Osteocyte (in vitro differentiated cells): ENCODE results near the gene SLC12A1. TPM values are rescaled to one million over a fixed set of nuclear protein-coding genes. Genes with fewer than 3 reads are reported as not detected.

Experiments used
- DNase-seq: peaks from one replicate; pipeline ENCODE4 v3.0.0; 2021; ENCODE audit warnings: mixed read lengths; ENCODE audit not compliant: unreplicated experiment; ENCODE audit errors: extremely low spot score
- H3K27ac Mint-ChIP-seq: one replicate; pipeline ENCODE4 v1.8.0; 2021; ENCODE audit warnings: mild to moderate bottlenecking, mixed read lengths; ENCODE audit not compliant: unreplicated experiment
- H3K27me3 Mint-ChIP-seq: one replicate; pipeline ENCODE4 v1.8.0; 2021; ENCODE audit warnings: mixed read lengths; ENCODE audit not compliant: unreplicated experiment
- H3K36me3 Mint-ChIP-seq: one replicate; pipeline ENCODE4 v1.8.0; 2021; ENCODE audit warnings: mixed read lengths; ENCODE audit not compliant: unreplicated experiment
- H3K4me1 Mint-ChIP-seq: one replicate; pipeline ENCODE4 v1.8.0; 2021; ENCODE audit warnings: mixed read lengths; ENCODE audit not compliant: unreplicated experiment
- H3K4me3 Mint-ChIP-seq: one replicate; pipeline ENCODE4 v1.8.0; 2021; ENCODE audit warnings: mild to moderate bottlenecking, moderate library complexity, mixed read lengths; ENCODE audit not compliant: unreplicated experiment
- H3K9me3 Mint-ChIP-seq: one replicate; pipeline ENCODE4 v1.8.0; 2021; ENCODE audit warnings: mixed read lengths; ENCODE audit not compliant: unreplicated experiment
- total RNA-seq: library from RNA; stranded (reverse); gene quantifications from 2 replicates; pipeline ENCODE4 v1.2.1, GENCODE V29; 2021
- TF ChIP-seq, protein P1 (sequence below): fragments of 200-600 bp; sonication (generic); IDR thresholded peaks from 2 replicates; pipeline ENCODE4 v1.5.0; 2021; ENCODE audit warnings: antibody characterized with exemption, mild to moderate bottlenecking, moderate library complexity

The SLC12A1 gene
- total RNA-seq, 1 donor from 2014 or later, result not detected

DNA sequence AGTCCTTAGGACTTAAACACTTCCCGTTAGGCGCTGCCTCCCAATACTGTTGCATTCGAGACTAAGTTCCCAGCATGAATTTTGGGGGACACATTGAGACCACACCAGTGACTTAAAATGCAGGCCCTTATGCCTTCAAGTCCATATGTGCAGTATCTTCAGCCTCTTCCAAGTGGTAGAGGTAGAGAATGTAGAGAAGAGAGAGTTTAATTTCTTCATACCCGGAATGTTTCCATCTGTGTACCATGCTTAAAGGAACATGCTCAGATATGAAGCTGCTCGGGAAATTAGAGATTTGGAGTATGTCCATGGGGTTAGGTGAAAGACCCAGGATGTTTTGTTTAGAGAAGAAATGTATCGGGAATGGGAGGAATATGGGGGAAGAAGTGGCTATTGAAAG lies 137.8 kb downstream of the SLC12A1 start:
- Mint-ChIP-seq H3K4me3 (no peak overlapping the region), H3K36me3 (peaks cover 26% of the 10 kb centered on the region), H3K9me3 (no peaks in the 10 kb centered on the region), H3K27me3 (no peaks in the 10 kb centered on the region), H3K4me1 (no peaks in the 10 kb centered on the region), H3K27ac (no peak overlapping the region)
- DNase-seq, result no peak
- TF ChIP-seq, protein P1, sequence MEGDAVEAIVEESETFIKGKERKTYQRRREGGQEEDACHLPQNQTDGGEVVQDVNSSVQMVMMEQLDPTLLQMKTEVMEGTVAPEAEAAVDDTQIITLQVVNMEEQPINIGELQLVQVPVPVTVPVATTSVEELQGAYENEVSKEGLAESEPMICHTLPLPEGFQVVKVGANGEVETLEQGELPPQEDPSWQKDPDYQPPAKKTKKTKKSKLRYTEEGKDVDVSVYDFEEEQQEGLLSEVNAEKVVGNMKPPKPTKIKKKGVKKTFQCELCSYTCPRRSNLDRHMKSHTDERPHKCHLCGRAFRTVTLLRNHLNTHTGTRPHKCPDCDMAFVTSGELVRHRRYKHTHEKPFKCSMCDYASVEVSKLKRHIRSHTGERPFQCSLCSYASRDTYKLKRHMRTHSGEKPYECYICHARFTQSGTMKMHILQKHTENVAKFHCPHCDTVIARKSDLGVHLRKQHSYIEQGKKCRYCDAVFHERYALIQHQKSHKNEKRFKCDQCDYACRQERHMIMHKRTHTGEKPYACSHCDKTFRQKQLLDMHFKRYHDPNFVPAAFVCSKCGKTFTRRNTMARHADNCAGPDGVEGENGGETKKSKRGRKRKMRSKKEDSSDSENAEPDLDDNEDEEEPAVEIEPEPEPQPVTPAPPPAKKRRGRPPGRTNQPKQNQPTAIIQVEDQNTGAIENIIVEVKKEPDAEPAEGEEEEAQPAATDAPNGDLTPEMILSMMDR, result no peak

DNA sequence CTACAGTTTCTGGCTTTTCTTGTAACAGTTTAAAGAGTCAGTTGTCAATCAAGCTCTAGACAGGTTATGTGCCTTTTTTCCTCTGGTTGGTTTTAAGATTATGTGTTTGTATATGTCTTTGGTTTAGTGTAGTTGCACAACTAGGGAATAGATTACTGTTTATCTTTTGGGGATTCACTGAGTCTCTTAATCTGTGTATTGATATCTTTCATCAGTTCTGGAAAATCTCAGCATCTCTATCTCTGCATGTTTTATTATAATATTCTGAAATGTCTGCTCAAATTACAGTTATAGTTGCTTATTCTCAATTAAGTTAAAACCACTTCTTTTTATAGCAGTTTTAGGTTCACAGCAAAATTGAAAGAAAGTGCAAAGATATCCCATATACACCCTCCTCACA lies 139.4 kb downstream of the SLC12A1 start:
- H3K27me3 Mint-ChIP-seq, result no peaks in the 10 kb centered on the region
- H3K4me1 Mint-ChIP-seq, result no peaks in the 10 kb centered on the region
- no peak overlapping the region for H3K4me3 Mint-ChIP-seq
- H3K9me3 Mint-ChIP-seq, result no peaks in the 10 kb centered on the region
- H3K27ac Mint-ChIP-seq, result no peak overlapping the region
- peaks cover 21% of the 10 kb centered on the region for H3K36me3 Mint-ChIP-seq
- no peak for DNase-seq
- TF ChIP-seq, protein P1, result no peak

DNA sequence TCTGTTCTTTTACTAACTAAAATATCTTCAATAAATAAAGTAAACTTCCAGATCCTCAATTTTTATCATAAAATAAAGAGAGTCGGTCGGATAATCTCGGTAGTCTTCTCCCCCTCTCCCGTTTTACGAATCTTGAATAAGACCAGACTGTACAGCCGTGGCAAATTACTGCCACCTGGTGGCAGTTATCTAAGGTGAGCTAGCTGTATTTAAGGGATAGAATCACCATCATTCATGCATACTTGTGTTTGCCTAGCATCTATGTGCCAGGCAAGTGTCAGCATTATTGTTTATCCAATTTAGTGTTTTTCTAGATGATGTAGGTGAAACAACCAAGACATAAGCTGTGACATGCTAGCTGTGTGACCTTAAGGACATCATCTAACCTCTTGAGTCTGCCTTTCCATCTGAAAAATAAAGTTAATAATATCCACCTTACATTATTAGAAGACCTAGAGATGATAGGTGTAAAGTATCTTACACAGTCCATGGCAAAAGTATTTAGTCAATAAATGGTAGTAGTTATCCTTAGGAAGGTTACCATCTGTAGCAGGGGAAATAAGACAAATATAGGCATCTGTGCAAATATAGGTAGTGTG lies 146.5 kb downstream of the SLC12A1 start:
- no peaks in the 10 kb centered on the region for H3K27me3 Mint-ChIP-seq
- no peak overlapping the region for H3K4me3 Mint-ChIP-seq
- peaks cover 21% of the 10 kb centered on the region for H3K4me1 Mint-ChIP-seq
- no peak overlapping the region for H3K27ac Mint-ChIP-seq
- no peaks in the 10 kb centered on the region for H3K9me3 Mint-ChIP-seq
- TF ChIP-seq, protein P1, result peak; percentile 87
- H3K36me3 Mint-ChIP-seq, result no peaks in the 10 kb centered on the region
- no peak for DNase-seq

Other genes starting within 250 kb of the SLC12A1 start
- not detected in 2 replicates for gene SLC24A5, start 85.3 kb upstream of the SLC12A1 start, total RNA-seq
- 26.4 and 27.4 TPM in 2 replicates for gene MYEF2, start 28.0 kb upstream of the SLC12A1 start, total RNA-seq
- gene CTXN2, start 14.6 kb upstream of the SLC12A1 start, total RNA-seq, result not detected in 2 replicates
- gene DUT, start 125.1 kb downstream of the SLC12A1 start, total RNA-seq, result 76.7 and 81.0 TPM in 2 replicates